SU-DHL-6 (cell line): ENCODE data around the gene BOC.

Experiments used
- H2AFZ ChIP-seq: fragments of 200-600 bp; sonication (generic); 2 replicates; pipeline ENCODE4 v1.6.1; 2014; ENCODE audit warnings: low read depth, mild to moderate bottlenecking, moderate library complexity, mixed read lengths, antibody characterized with exemption, low read length; ENCODE audit not compliant: severe bottlenecking
- H3F3A ChIP-seq: fragments of 200-600 bp; shearing (Covaris generic); 2 replicates; pipeline ENCODE4 v1.6.0; 2016; ENCODE audit warnings: antibody characterized with exemption, mild to moderate bottlenecking; ENCODE audit not compliant: insufficient read depth
- H3K27ac ChIP-seq: fragments of 200-600 bp; sonication (generic); 2 replicates; pipeline ENCODE4 v1.5.1; 2016; ENCODE audit warnings: low read depth, mild to moderate bottlenecking, low read length, moderate library complexity, mixed read lengths
- H3K27me3 ChIP-seq: fragments of 200-600 bp; sonication (generic), shearing (Covaris generic); 2 replicates; pipeline ENCODE4 v1.6.0; 2014; ENCODE audit warnings: mild to moderate bottlenecking, low read length
- H3K36me3 ChIP-seq: fragments of 200-600 bp; sonication (generic); 2 replicates; pipeline ENCODE4 v1.6.1; 2014; ENCODE audit warnings: mild to moderate bottlenecking, low read length, mixed read lengths
- H3K4me2 ChIP-seq: fragments of 300-600, 200-600 bp; shearing (Covaris generic), sonication (generic); 2 replicates; pipeline ENCODE4 v1.6.0; 2014; ENCODE audit warnings: low read length, low read depth, mild to moderate bottlenecking; ENCODE audit not compliant: poor library complexity, severe bottlenecking
- H3K4me3 ChIP-seq: fragments of 200-600 bp; sonication (generic); 2 replicates; pipeline ENCODE4 v1.5.1; 2014; ENCODE audit warnings: antibody characterized with exemption, low read length, mild to moderate bottlenecking, mixed read lengths; ENCODE audit not compliant: insufficient read depth, poor library complexity, severe bottlenecking
- H3K79me2 ChIP-seq: fragments of 200-600 bp; sonication (generic); 2 replicates; pipeline ENCODE4 v1.6.1; 2014; ENCODE audit warnings: mild to moderate bottlenecking, low read length, moderate library complexity; ENCODE audit not compliant: insufficient read depth
- H3K9ac ChIP-seq: fragments of 200-600 bp; sonication (generic); 2 replicates; pipeline ENCODE4 v1.7.0; 2014; ENCODE audit warnings: mild to moderate bottlenecking, low read length
- H3K9me2 ChIP-seq: fragments of 200-600 bp; sonication (generic); replicated peaks from 2 replicates; pipeline ENCODE4 v1.6.1; 2014; ENCODE audit warnings: low read length; ENCODE audit not compliant: insufficient read depth
- H3K9me3 ChIP-seq: fragments of 200-600 bp; sonication (generic); 2 replicates; pipeline ENCODE4 v1.6.1; 2014; ENCODE audit warnings: low read length, mixed read lengths; ENCODE audit not compliant: insufficient read depth
- H4K20me1 ChIP-seq: fragments of 200-600 bp; sonication (generic); 2 replicates; pipeline ENCODE4 v1.6.1; 2014; ENCODE audit warnings: low read depth, mild to moderate bottlenecking, antibody characterized with exemption, low read length, moderate library complexity, mixed read lengths
- EZH2phosphoT487 ChIP-seq: fragments of 200-600 bp; sonication (generic), shearing (Covaris generic); conservative IDR thresholded peaks from 2 replicates; pipeline ENCODE4 v1.6.1; 2018; ENCODE audit warnings: mild to moderate bottlenecking, antibody characterized with exemption, low read length, moderate library complexity, mixed read lengths
- TF ChIP-seq, protein P1 (sequence below): fragments of 200-600 bp; sonication (generic); IDR thresholded peaks from one replicate; pipeline ENCODE4 v1.5.1; 2017; ENCODE audit warnings: antibody characterized with exemption, mild to moderate bottlenecking, low read length, moderate library complexity; ENCODE audit not compliant: insufficient read depth, poor library complexity, severe bottlenecking

BOC gene

GRCh38 chr3:113177526-113177925 is 33.8 kb upstream of the BOC start:
- H3K36me3 ChIP-seq: no peaks in the 10 kb centered on the region
- no peak overlapping the region for H3K27ac ChIP-seq
- H3K4me3 ChIP-seq: no peak overlapping the region
- H3K4me2 ChIP-seq: no peak overlapping the region
- no peaks in the 10 kb centered on the region for H3K79me2 ChIP-seq
- no peaks in the 10 kb centered on the region for H4K20me1 ChIP-seq
- H3K9me2 ChIP-seq: no peaks in the 10 kb centered on the region
- H3K27me3 ChIP-seq: 0 out of 2 replicates have a peak, but pooled peaks cover 4% of the 10 kb centered on the region
- TF ChIP-seq EZH2phosphoT487: no peak
- TF ChIP-seq, protein P1, sequence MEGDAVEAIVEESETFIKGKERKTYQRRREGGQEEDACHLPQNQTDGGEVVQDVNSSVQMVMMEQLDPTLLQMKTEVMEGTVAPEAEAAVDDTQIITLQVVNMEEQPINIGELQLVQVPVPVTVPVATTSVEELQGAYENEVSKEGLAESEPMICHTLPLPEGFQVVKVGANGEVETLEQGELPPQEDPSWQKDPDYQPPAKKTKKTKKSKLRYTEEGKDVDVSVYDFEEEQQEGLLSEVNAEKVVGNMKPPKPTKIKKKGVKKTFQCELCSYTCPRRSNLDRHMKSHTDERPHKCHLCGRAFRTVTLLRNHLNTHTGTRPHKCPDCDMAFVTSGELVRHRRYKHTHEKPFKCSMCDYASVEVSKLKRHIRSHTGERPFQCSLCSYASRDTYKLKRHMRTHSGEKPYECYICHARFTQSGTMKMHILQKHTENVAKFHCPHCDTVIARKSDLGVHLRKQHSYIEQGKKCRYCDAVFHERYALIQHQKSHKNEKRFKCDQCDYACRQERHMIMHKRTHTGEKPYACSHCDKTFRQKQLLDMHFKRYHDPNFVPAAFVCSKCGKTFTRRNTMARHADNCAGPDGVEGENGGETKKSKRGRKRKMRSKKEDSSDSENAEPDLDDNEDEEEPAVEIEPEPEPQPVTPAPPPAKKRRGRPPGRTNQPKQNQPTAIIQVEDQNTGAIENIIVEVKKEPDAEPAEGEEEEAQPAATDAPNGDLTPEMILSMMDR: no peak
- H3K9ac ChIP-seq: no peak overlapping the region
- no peaks in the 10 kb centered on the region for H3F3A ChIP-seq
- no peak overlapping the region for H2AFZ ChIP-seq
- no peaks in the 10 kb centered on the region for H3K9me3 ChIP-seq

GRCh38 chr3:113179235-113179824 is 32.0 kb upstream of the BOC start:
- Histone ChIP-seq H3K9me3 (no peaks in the 10 kb centered on the region), H3K27me3 (0 out of 2 replicates have a peak, but pooled peaks cover 4% of the 10 kb centered on the region), H2AFZ (no peak overlapping the region), H3K36me3 (no peaks in the 10 kb centered on the region), H4K20me1 (no peaks in the 10 kb centered on the region), H3F3A (no peaks in the 10 kb centered on the region), H3K79me2 (no peaks in the 10 kb centered on the region), H3K27ac (no peak overlapping the region), H3K4me3 (no peak overlapping the region), H3K4me2 (no peak overlapping the region), H3K9me2 (no peaks in the 10 kb centered on the region), H3K9ac (no peak overlapping the region)
- TF ChIP-seq EZH2phosphoT487: no peak
- TF ChIP-seq, protein P1: no peak

GRCh38 chr3:113183748-113184661 is 27.4 kb upstream of the BOC start:
- TF ChIP-seq, protein P1: no peak
- no peak for TF ChIP-seq EZH2phosphoT487

More at GRCh38 chr3:113183748-113184661, 27.4 kb upstream of the BOC start:
- H3K27ac ChIP-seq: no peak overlapping the region
- no peak overlapping the region for H3K4me3 ChIP-seq
- peaks cover 13% of the 10 kb centered on the region; the same call in 1 of the 2 replicates for H3K9me3 ChIP-seq
- H3K36me3 ChIP-seq: 0 out of 2 replicates have a peak, but pooled peaks cover 3% of the 10 kb centered on the region
- no peaks in the 10 kb centered on the region for H3K27me3 ChIP-seq
- H2AFZ ChIP-seq: no peak overlapping the region
- H3K79me2 ChIP-seq: no peaks in the 10 kb centered on the region
- no peaks in the 10 kb centered on the region for H3K9me2 ChIP-seq
- no peak overlapping the region for H3K9ac ChIP-seq
- no peaks in the 10 kb centered on the region for H4K20me1 ChIP-seq
- no peaks in the 10 kb centered on the region for H3F3A ChIP-seq
- no peak overlapping the region for H3K4me2 ChIP-seq
